Right forelimb (tissue), 1 donor: Measurements from ENCODE around the gene AGPAT2.

ENCODE experiments used
- DNase-seq: peaks from one replicate; pipeline ENCODE4 v3.0.0-alpha.2; 2018

The AGPAT2 gene

GRCh38 chr9:136672431-136673087 is 14.7 kb downstream of the AGPAT2 start:
- DNase-seq, result no peak

GRCh38 chr9:136671646-136672430 is 15.4 kb downstream of the AGPAT2 start:
- no peak for DNase-seq

- DNase-seq, result no peak
Measured at GRCh38 chr9:136671254-136671614, 16.0 kb downstream of the AGPAT2 start.

- no peak for DNase-seq
Measured at GRCh38 chr9:136670576-136671253, 16.5 kb downstream of the AGPAT2 start.

- no peak for DNase-seq
Measured at GRCh38 chr9:136669791-136670464, 17.3 kb downstream of the AGPAT2 start.

GRCh38 chr9:136668983-136669790 is 18.1 kb downstream of the AGPAT2 start:
- no peak for DNase-seq

GRCh38 chr9:136667940-136668760 is 19.1 kb downstream of the AGPAT2 start:
- no peak for DNase-seq

GRCh38 chr9:136667214-136667939 is 19.9 kb downstream of the AGPAT2 start:
- DNase-seq, result no peak

- DNase-seq, result no peak
Measured at GRCh38 chr9:136666372-136667213, 20.7 kb downstream of the AGPAT2 start.

GRCh38 chr9:136665704-136666371 is 21.4 kb downstream of the AGPAT2 start:
- DNase-seq, result no peak

- no peak for DNase-seq
Measured at GRCh38 chr9:136665111-136665703, 22.1 kb downstream of the AGPAT2 start.

- no peak for DNase-seq
Measured at GRCh38 chr9:136664000-136664915, 23.0 kb downstream of the AGPAT2 start.

GRCh38 chr9:136662656-136663581 is 24.3 kb downstream of the AGPAT2 start, which contains the start of gene EGFL7:
Gene EGFL7, plus strand, starts transcription at chr9:136662916. Its CDS starts 5,367 bp downstream, at chr9:136668283.
- no peak for DNase-seq

GRCh38 chr9:136662326-136662655 is 25.0 kb downstream of the AGPAT2 start:
- no peak for DNase-seq

- DNase-seq, result no peak
Measured at GRCh38 chr9:136661641-136662325, 25.5 kb downstream of the AGPAT2 start.

GRCh38 chr9:136660971-136661550 is 26.2 kb downstream of the AGPAT2 start:
- no peak for DNase-seq
